ENCODE measurements around the gene INAFM2.

GRCh38 chr15:40302981-40303380 lies 20.5 kb upstream of the INAFM2 start:
- TF ChIP-seq CTCF (IDR thresholded peaks at IDR 0.05), result no peak
- no peak for TF ChIP-seq NPAS2 (CRISPR knock-in tag; IDR thresholded peaks at IDR 0.05; ENCODE audit: borderline replicate concordance)
- no peak for TF ChIP-seq POLR2A (IDR thresholded peaks at IDR 0.05; ENCODE audit: low read length)
- no peak for TF ChIP-seq KDM5A (IDR thresholded peaks at IDR 0.05)
- TF ChIP-seq, protein P1, sequence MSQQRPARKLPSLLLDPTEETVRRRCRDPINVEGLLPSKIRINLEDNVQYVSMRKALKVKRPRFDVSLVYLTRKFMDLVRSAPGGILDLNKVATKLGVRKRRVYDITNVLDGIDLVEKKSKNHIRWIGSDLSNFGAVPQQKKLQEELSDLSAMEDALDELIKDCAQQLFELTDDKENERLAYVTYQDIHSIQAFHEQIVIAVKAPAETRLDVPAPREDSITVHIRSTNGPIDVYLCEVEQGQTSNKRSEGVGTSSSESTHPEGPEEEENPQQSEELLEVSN (IDR thresholded peaks at IDR 0.05; ENCODE audit: borderline replicate concordance, low read depth), result no peak
- no peak for TF ChIP-seq ESRRA (IDR thresholded peaks at IDR 0.05; ENCODE audit: borderline replicate concordance, low read length)
- no peak for TF ChIP-seq CHD4 (IDR thresholded peaks at IDR 0.05; ENCODE audit: borderline replicate concordance)
- no peak for TF ChIP-seq RCOR1 (IDR thresholded peaks at IDR 0.05; ENCODE audit: low read depth, low read length)
- no peak for TF ChIP-seq MAX (IDR thresholded peaks at IDR 0.05)
- TF ChIP-seq, protein P2, sequence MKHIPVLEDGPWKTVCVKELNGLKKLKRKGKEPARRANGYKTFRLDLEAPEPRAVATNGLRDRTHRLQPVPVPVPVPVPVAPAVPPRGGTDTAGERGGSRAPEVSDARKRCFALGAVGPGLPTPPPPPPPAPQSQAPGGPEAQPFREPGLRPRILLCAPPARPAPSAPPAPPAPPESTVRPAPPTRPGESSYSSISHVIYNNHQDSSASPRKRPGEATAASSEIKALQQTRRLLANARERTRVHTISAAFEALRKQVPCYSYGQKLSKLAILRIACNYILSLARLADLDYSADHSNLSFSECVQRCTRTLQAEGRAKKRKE (CRISPR knock-in tag; IDR thresholded peaks at IDR 0.05; ENCODE audit: low read depth), result no peak
- TF ChIP-seq PHF8 (IDR thresholded peaks at IDR 0.05; ENCODE audit: borderline replicate concordance, low read depth), result no peak
- no peak for TF ChIP-seq CBX8 (IDR thresholded peaks at IDR 0.05)
